T47D (cell line): ENCODE data around the gene PTPN11.
"Not testable (repeated sequence)": the region's sequence is repeated elsewhere in the genome, so short reads cannot be mapped to it uniquely, and the experiment has no call there.

Experiments
- DNase-seq, 2 experiments: peaks; one replicate each; pipeline versions ENCODE4 v3.0.0 to v3.0.0-alpha.2; 2011 to 2012; ENCODE audit warnings: low read depth in 1 of 2, low spot score in 1 of 2
- JUND ChIP-seq: IDR thresholded peaks from 2 replicates; pipeline ENCODE4 v1.6.1; 2012; ENCODE audit warnings: low read depth
- in situ Hi-C: cut with HindIII; loops from 2 replicates; pipeline ENCODE4 v1.10.0; 2016; ENCODE audit warnings: low sequenced_read_pairs, low pct_unique_long_range_greater_than_20kb

Gene PTPN11

DNA sequence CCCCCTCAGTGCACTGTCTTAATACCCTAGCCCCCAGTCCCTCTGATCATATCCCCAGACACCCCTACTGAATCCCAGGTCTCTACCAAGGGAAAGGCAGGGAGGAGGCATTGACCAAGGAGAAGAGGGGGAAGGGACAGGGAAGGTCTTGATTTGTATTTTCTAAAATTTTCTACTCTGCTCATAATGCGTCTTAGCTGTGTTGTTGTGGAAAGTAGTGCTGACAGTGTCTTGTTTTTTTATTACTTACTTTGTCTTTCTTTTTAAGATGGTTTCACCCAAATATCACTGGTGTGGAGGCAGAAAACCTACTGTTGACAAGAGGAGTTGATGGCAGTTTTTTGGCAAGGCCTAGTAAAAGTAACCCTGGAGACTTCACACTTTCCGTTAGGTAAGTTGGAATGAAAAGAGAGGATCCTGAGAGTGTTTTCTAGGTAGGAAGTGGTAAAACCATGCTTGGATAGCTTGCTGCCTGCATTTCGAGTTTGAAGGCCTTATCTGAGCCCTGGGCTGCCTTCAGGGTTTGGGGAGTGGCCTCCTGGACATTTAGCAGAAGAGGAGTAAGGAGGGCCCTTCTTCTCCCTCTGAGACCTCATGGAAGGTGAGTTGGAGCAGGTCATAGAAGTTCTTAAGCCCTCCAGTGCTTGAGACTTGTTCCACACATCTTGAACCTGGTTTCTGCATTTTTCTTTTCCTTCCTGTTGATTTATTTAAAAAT, 27.4 kb downstream of the PTPN11 start:
- in situ Hi-C loops, result no loop called here
- TF ChIP-seq JUND, result no peak
- DNase-seq, result no peak

- in situ Hi-C loops, result no loop called here
Measured at GRCh38 chr12:112447106-112447505, 28.4 kb downstream of the PTPN11 start.

GRCh38 chr12:112448165-112448564, 29.4 kb downstream of the PTPN11 start:
- DNase-seq, in situ Hi-C loops: not testable (repeated sequence)

More at GRCh38 chr12:112447106-112447505, 28.4 kb downstream of the PTPN11 start:
- no peak for DNase-seq
- no peak for TF ChIP-seq JUND

- in situ Hi-C loops, result no loop called here
- TF ChIP-seq JUND, result no peak
- DNase-seq, result no peak
Measured at GRCh38 chr12:112450725-112451124, 32.0 kb downstream of the PTPN11 start.

DNA sequence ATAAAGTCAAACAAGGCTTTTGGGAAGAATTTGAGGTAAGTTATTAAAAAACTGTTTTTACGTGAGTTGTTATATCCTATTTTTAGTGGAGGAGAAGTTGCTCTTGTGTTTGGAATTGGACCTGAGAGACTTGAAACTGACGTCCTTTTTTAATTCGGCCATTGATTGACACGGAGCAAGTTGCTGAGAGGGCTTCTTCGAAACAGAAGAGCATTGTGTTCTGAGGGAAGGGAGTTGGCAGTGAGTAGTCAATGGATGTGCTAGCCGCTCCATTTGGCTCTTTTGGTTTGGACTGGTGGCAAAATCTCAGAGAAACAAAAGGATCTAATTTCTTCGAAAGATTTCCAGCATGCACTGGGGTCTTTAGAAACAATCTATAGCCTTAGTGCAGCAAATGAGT, 37.3 kb downstream of the PTPN11 start:
- no peak for DNase-seq
- no peak for TF ChIP-seq JUND
- in situ Hi-C loops, result no loop called here

- in situ Hi-C loops, DNase-seq: not testable (repeated sequence)
Measured at GRCh38 chr12:112457142-112457541, 38.4 kb downstream of the PTPN11 start.

DNA sequence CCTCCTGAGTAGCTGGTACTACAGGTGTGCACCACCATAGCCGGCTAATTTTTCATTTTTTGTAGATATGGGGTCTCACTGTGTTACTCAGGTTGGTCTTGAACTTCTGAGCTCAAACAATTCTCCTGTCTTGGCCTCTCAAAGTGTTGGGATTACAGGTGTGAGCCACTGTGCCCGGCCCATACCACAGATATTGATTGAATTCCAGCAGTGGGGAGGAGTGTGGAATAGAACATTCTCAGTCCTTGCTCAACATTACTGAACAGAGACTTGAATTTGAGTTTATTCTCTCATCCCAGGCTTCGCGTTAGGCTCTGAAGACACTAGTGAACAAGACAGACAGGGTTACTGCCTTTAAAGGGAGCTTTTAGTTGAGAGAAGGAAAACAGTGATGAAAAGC, 39.6 kb downstream of the PTPN11 start:
- TF ChIP-seq JUND, result no peak
- no peak for DNase-seq
- in situ Hi-C loops, result no loop called here

GRCh38 chr12:112458751-112459150, 40.0 kb downstream of the PTPN11 start:
- no peak for TF ChIP-seq JUND
- in situ Hi-C loops, result no loop called here
- no peak for DNase-seq

GRCh38 chr12:112463478-112463877, 44.7 kb downstream of the PTPN11 start:
- in situ Hi-C loops, result no loop called here
- DNase-seq, result no peak
- TF ChIP-seq JUND, result no peak

GRCh38 chr12:112464605-112465004, 45.9 kb downstream of the PTPN11 start:
- no peak for DNase-seq
- in situ Hi-C loops, result no loop called here
- no peak for TF ChIP-seq JUND

DNA sequence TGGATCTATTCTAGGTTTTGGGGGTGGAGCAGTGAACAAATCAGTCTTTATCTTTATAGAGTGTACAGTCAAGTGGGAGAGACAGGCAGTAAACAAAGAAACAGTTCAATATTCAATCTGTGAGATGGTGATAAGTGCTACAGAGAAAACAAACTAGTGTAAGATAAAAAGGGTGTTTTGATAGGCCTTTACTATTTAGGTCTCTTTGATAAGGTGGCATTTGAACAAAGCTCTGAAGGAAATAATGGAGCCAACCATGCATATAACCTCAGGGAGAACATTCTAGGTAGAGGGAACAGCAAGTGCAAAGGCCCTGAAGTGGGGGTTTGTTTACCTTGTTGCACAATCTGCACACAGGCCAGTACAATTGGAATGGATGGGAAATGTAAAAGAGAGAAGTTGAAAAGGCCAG, 47.3 kb downstream of the PTPN11 start:
- TF ChIP-seq JUND, result no peak
- peak in 1 of 2 experiments; percentile 49 for DNase-seq
- in situ Hi-C loops, result no loop called here

DNA sequence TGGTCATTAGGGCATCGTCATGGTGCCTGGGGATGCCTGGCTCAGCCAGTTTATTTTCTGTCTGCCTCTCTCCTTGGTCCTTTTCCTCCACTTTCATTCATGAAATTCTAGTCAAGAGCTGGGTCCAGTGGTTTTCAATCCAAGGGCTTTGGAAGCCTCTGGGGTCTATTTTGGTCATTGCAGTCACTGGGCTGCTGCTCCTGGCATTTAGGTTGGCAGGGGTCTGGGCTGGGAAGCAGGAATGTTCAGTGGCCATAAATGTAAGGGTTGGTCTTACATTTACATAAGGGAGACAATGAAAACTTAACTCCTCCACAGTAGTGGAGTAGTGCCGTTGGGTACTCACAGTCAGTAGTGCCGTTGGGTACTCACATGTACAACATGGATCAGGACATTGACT, 48.1 kb downstream of the PTPN11 start:
- DNase-seq, result no peak
- in situ Hi-C loops, result no loop called here
- no peak for TF ChIP-seq JUND

- TF ChIP-seq JUND, result no peak
- DNase-seq, result no peak
- in situ Hi-C loops, result no loop called here
Measured at GRCh38 chr12:112468046-112468445, 49.3 kb downstream of the PTPN11 start.

- DNase-seq, result peak in 1 of 2 experiments; percentile 21
- in situ Hi-C loops, result no loop called here
- no peak for TF ChIP-seq JUND
Measured at GRCh38 chr12:112473056-112473455, 54.3 kb downstream of the PTPN11 start.
